GM23248 (cell line): ENCODE data around the gene HOXB5.

Source experiments
- EZH2 ChIP-seq: fragments of 200-600 bp; sonication (generic); IDR thresholded peaks from 2 replicates; pipeline ENCODE4 v1.6.1; 2018; ENCODE audit warnings: antibody characterized with exemption, mild to moderate bottlenecking; ENCODE audit not compliant: insufficient read depth, poor library complexity, severe bottlenecking
- EZH2phosphoT487 ChIP-seq: fragments of 200-600 bp; sonication (generic); IDR thresholded peaks from 2 replicates; pipeline ENCODE4 v1.6.1; 2018; ENCODE audit warnings: antibody characterized with exemption, moderate library complexity, mild to moderate bottlenecking, low read depth; ENCODE audit not compliant: insufficient read depth

GRCh38 chr17:48603959-48604769 is 10.6 kb upstream of the HOXB5 start:
- no peak for TF ChIP-seq EZH2phosphoT487
- no peak for TF ChIP-seq EZH2
